HL-60 (cell line): ENCODE results near the gene PLA2G4E.
A peak's percentile ranks its signal among the peaks of the same experiment; 100 is the strongest.

ENCODE experiments used
- CTCF ChIP-seq: IDR thresholded peaks from one replicate; pipeline ENCODE4 v1.5.1; 2011; ENCODE audit warnings: low read length, control low read depth, inconsistent platforms; ENCODE audit not compliant: insufficient read depth
- REST ChIP-seq: IDR thresholded peaks from 2 replicates; pipeline ENCODE4 v1.6.1; 2012; ENCODE audit warnings: low read depth; ENCODE audit not compliant: insufficient replicate concordance

GRCh38 chr15:42059661-42060476 is 39.0 kb upstream of the PLA2G4E start:
- TF ChIP-seq CTCF (peak; percentile 93), REST (no peak)
